NCI-H2171 treated with DMSO at 0.1 percent for 48 hours (cell line): ENCODE measurements around the gene SLC2A8.

ENCODE experiments used
- DNase-seq: peaks from one replicate; lab custom pipeline; 2025; lab: John Stamatoyannopoulos, UW

Gene SLC2A8

DNA sequence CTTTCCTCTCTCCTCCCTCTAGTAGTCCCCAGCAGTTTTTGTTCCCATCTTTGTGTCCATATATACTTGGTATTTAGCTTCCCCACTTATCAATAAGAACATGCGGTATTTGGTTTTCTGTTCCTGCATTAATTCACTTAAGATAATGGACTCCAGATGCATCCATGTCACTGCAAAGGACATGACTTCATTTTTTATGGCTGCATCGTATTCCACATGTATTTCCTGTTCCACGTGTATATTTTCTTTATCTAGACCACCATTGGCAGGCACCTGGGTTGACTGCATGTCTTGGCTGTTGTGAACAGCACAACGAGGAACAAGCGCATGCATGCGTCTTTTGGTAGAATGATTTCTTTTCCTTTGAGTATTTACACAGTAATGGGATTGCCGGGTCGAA, 33.4 kb downstream of the SLC2A8 start:
- no peak for DNase-seq

DNA sequence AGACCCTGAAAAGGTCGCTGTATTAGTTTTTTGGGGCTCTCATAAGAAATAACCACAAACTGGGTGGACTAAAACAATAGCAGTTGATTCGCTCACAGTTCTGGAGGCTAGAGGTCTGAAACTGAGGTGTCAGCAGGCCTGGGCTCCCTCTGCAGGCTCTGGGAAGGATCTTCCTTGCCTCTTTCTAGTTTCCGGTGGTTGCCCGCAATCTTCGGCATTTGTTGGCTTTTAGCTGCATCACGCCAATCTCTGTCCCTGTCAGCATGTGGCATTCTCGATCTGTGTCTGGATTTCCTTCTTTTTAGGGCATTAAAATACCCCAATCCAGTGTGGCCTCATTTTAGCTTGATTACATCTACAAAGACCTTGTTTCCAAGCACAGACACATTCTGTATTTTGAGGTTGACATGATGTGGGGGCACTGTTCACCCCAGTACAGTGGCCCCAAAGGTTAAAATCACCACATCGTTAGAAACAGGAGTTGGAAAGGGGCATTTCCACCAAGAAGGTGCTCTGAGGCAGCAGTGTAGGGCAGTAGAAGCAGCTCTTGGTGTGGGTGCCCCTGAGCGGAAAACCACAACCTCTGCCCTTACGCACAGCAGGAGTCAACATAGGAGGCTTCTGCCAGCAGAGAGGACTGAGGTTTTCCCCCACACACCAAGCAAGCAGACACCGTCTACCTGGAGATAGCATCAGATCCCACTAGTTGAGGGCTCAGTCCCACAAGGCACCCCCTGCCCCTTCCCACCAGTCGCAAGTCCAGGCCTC, 40.7 kb downstream of the SLC2A8 start:
- no peak for DNase-seq

DNA sequence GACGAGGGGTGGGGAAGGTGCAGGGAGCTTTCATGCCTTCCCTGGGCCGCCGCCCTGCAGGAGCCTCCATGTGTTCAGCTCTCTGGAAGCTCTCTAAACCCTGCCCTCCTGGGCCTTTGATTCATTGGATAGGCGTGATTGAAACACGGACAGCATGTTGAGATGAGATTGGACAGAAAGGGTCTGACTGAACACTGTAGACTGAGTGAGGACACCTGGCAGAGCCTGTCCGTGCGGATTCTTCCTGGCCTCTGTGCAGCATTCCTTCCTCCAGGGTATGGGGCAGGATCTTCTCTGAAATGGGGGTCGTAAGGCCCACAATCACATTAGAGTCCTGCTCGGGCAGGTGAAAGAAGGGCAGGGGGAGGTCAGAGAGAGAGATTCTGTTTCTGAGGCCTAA, 41.4 kb downstream of the SLC2A8 start:
- DNase-seq: no peak

- no peak for DNase-seq
Measured at GRCh38 chr9:127444283-127444920, 47.4 kb downstream of the SLC2A8 start.

DNA sequence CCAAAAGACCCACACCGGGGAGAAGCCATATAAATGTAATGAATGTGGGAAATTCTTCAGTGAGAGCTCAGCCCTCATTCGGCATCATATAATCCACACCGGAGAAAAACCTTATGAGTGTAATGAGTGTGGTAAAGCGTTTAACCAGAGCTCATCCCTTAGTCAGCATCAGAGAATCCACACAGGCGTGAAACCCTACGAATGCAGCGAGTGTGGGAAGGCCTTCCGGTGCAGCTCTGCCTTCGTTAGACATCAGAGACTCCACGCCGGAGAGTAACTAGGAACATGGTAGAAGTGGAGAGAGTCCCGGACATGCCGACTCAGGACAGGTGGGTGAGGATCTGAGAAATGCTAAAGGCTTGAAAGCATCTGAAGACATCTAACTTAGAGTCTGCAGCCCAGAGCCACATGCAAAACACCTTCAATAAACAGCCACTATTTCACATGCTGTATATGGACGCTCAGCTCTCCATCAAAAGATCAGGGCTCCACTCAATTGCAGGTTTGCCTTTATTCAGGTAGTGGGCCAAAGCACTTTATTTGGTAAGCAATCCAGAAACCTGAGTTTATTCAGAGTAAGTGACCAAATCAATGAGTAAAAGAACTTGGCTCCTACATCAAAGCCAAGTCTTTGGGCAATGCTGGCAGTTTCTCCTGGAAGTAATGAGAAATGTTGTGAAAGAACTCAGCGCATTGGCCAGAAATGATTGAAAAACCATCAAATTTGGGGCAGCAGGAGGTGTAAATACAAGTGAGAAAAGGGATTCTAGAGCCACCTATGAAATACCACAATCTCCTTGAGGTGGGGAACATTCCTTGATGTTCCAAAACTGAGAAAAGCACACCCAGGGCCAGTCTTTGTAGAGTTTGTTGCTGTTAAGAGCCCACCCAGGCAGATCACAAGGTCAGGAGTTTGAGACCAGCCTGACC, 48.2 kb downstream of the SLC2A8 start:
- DNase-seq: peak; percentile 52

DNA sequence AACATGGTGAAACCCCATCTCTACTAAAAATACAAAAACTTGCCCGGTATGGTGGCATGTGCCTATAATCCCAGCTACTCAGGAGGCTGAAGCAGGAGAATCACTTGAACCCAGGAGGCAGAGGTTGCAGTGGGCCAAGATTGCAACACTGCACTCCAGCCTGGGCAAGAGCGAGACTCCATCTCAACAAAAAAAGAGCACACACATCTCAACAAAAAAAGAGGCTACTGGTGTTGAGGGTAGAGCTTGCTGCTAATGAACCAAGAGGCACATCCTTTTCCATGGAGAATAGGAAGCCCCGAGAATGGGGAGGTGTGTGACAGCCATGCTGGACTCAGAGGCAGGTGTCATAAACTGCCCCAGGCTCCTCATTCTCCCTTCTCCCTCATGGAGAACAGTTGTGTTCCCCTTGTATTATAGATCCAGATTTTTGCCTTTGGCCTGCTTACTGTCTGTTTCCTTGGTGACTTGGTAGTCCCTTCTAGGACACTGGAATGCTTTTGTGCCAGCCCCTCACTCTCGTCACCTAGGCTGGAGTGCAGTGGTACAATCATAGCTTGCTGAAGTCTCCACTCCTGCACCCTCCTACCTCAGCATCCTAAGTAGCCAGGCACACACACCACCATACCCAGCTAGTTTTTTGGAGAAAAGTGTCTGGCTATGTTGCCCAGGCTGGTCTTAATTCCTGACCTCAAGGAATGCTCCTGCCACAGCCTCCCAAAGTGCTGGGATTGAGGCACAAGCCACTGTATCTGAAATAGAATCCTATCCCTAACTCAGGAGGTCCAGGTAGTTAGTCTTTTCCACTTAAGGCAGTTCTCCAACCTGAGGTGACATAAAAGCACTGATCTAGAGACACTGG, 49.1 kb downstream of the SLC2A8 start:
- DNase-seq: peak; percentile 41

DNA sequence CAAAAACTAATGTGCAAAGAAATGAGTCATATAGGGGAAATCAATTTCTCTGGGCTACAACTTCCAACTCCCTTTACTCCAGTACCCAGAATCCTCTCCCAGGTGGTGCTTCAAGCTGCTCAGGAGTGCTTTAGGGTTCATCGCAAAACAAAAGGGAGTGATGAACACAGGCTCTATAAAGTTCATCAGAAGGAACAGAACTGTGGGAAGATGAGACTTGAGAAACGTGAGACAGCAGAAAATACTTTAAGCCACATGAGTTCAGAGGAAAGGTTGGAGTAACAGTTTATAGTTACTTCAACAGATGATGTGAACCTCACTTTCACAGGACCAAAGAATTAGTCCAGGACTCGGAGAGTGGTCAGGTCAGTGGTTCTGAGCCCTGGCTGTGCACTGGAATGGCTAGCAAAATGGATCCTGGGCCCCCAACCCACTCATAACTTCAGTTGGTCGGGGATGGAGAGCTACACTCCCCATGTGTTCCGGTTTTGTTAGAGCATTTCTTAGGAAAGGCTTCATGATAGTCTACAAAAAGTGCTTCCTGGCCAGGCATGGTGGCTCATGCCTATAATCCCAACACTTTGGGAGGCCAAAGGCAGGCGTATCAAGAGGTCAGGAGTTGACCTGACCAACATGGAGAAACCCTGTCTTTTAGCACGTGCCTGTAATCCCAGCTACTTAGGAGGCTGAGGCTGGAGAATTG, 49.9 kb downstream of the SLC2A8 start:
- DNase-seq: peak; percentile 41

DNA sequence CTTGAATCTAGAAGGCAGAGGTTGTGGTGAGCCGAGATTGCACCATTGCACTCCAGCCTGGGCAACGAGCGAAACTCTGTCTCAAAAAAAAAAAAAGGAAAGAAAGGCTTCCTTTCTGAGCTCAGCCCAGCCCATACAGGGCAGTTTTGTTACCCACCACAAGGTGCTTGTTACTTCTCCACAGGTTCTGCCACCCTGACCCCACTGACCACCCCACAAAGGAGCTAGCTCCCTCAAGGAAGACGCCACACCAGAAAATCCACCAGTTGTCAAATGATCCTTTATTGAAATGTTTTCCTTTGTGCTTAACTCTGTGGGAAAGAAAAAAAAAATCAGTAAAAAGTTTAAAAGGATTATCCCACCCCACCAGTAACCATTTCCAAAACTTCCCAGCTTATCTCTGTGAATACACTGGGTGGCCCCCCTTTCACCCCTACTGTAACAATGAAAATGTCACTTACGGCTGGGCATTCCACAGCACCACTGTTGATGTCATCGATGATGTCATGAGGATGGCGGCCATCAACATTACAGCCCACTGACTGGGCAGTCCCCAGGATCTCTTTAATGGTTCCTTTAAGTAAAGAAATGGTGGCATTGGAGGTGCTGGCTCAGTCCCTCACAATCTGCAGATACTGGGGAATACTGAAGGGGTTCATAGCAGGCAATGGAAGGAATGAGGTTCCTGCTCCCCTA, 50.6 kb downstream of the SLC2A8 start:
- DNase-seq: no peak

- DNase-seq: no peak
Measured at GRCh38 chr9:127448112-127448805, 51.3 kb downstream of the SLC2A8 start.

DNA sequence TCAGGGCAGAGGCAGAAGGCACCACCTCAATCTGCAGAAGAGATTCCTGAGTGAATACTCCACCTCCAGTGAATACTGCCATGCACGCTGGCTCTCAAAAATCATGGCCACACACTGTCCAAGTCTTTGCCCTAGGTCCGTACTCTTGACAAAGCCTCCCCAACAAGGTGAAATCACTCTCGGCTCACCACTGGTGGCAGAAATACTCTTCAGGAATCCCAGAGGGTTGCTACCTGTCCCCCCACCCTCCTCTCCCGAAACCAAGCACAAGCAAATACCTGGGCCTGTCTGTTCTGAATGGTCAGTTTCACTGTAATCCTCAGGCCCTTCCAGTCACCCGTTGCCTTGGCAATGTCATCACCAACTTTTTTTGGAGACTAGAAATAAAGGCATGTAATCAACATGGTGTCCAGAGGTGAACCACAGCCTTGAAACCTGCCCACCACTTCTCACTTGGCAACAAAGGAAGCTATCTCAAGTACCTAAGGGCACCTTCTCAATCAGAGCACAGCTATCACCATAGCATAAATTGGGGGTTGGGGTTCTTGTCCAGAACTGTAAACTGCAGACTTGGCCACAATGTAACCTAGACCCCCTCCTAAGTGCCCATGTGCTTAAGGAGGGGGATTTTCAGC, 52.5 kb downstream of the SLC2A8 start:
- no peak for DNase-seq

DNA sequence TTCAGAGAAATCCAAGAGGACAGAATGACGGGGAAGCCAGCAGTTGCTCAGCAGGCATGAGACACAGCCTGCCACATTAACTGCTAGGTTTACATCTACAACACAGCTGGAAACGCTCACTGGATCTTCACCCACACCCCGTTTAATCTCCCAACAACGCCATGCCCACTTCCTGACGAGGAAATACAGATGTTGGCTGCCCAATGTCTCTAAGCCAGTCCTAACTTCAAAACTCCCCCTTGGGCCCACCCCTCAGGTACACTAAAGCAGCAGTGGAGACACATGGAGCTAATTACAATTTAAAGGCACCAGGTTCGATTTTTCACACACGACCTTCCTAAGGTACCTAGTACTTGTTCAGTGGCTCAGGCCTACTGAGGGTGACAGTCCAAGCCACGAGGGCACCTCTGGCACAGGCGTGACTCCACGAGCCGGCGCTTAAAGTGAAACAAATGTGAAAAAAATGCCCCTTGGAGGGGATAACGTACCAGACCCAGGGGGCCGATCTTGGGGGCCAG, 53.3 kb downstream of the SLC2A8 start:
- no peak for DNase-seq

GRCh38 chr9:127450830-127451607, 54.0 kb downstream of the SLC2A8 start, which contains the start of the genes LRSAM1 and RPL12:
TSS of gene LRSAM1 (plus strand) at chr9:127451510. CDS start at chr9:127454528, 3,018 bp downstream.
TSS of gene RPL12 (minus strand) at chr9:127451406. CDS start at chr9:127451317, 89 bp downstream.
- peak; percentile 95 for DNase-seq

DNA sequence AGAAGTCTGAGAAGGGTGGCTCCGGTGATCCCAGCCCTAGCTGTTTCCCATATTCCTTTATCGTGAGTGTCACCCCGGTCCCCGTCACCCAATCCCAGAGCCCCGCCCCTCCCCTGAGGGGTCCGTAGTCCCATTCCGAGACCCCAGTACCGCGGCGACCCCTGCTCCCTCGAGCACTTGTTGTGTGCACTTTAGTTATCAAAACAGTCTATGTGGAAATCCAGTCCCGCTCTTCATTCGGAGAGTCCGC, 54.6 kb downstream of the SLC2A8 start:
- peak; percentile 72 for DNase-seq

DNA sequence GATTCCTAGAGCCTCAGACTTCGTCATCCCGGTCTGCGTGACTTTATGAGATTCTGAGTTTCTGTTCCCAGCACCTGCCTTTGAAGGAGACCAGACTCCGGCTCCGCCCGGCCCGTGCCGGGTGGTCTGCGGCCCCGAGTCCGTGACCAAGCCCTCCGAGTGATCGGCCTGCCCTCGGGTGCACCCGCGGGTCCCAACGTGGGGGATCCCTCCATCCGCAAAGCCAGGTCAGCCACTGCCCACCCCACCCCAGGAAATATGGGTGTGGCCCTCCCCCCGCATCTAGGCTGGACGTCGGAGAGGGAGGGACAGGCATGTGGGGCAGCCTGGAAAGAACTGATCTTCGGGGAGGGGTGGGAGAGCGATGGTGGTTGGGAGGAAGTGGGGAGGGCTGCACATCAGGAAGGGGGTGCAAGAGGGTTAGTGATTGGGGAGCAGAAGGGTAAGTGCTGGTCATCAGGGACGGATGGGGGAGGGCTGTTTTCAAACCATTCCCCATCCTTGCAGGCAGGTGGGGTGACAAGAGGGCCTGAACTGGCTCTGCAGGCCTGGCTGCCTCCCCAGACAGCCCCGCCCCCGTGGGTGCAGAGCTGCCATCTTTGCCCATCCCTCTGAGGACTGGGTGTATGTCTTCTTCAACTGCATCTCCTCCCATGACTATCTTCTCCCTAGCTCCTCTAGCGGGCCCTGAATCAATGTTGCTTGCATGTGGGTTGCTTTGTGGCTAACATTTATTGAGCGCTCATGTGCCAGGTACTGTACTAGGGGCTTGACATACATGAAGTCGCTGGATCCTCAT, 55.1 kb downstream of the SLC2A8 start:
- DNase-seq: peak; percentile 35

DNA sequence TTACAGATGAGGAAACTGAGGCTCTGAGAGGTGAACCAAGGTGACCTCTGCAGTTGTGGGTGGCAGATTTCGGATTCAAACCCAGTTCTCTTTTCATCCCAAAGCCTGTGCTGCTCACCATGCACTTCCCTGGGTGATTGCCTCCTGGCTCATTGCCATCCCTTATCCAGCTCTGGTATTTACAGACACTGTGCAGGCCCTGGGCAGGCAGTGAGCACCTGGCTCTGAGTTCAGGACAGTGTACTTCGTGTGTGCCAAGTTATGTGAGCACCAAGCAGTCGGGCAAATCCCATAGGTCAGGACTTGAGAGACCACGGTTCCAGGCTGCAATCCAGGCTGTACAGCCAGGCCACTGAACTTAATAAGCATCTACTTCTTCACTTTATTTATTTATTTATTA, 55.7 kb downstream of the SLC2A8 start:
- peak; percentile 45 for DNase-seq

DNA sequence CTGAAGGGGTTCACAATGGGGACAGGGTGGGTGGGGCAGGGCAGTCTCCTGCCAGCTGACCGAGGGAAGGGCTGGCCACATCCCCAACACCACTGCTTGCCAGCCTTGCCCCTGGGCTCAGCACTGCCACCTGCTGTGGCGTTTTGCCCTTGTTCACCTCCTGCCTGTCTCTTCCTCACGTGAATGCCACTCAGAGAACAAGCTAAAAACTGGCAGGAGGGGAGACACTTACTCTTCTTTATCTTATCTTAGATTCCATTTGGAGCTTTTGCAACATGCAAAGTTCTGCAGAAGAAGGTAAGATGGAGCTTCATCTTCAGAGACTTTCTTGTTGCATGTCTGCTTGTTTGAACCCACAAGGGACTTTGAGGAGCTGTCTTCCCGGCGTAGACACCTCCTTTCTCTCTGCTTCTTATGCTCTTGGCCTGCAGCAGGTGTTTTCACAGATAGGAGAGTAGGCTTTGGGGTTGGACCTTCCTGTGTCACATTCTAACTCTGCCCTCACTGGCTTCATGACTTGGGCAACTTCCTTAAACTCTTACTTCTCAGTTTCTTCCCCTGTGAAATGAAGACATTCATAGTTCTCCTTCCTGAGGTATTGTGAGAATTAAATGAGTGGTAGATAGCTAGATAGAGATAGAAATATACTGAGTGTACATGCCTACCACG, 58.5 kb downstream of the SLC2A8 start:
- no peak for DNase-seq
